Measurements from ENCODE around the gene CHPF2.

CHPF2 gene

GRCh38 chr7:151247611-151248345, 15.5 kb downstream of the CHPF2 start:
- DNase-seq = no peak

GRCh38 chr7:151248346-151249033, 16.2 kb downstream of the CHPF2 start, which contains the start of gene SMARCD3:
SMARCD3 (minus strand) TSS chr7:151248694; CDS start chr7:151248562, 132 bp downstream.
- DNase-seq = no peak

- no peak for DNase-seq
Measured at GRCh38 chr7:151249034-151249731, 16.9 kb downstream of the CHPF2 start.

- no peak for DNase-seq
Measured at GRCh38 chr7:151249732-151250072, 17.4 kb downstream of the CHPF2 start.

- DNase-seq = no peak
Measured at GRCh38 chr7:151250181-151251132, 18.2 kb downstream of the CHPF2 start.

GRCh38 chr7:151251328-151251688, 19.0 kb downstream of the CHPF2 start:
- no peak for DNase-seq

GRCh38 chr7:151251689-151252560, 19.6 kb downstream of the CHPF2 start:
- no peak for DNase-seq

- no peak for DNase-seq
Measured at GRCh38 chr7:151252561-151252835, 20.2 kb downstream of the CHPF2 start.

- DNase-seq = no peak
Measured at GRCh38 chr7:151252961-151253711, 20.9 kb downstream of the CHPF2 start.

- DNase-seq = no peak
Measured at GRCh38 chr7:151254316-151254715, 22.0 kb downstream of the CHPF2 start.

GRCh38 chr7:151254851-151255250, 22.6 kb downstream of the CHPF2 start:
- no peak for DNase-seq

GRCh38 chr7:151255390-151255789, 23.1 kb downstream of the CHPF2 start:
- DNase-seq = no peak

GRCh38 chr7:151256410-151257045, 24.2 kb downstream of the CHPF2 start:
- DNase-seq = no peak

- DNase-seq = no peak
Measured at GRCh38 chr7:151257990-151258389, 25.7 kb downstream of the CHPF2 start.

GRCh38 chr7:151260471-151260870, 28.2 kb downstream of the CHPF2 start:
- DNase-seq = no peak

GRCh38 chr7:151260883-151261282, 28.6 kb downstream of the CHPF2 start:
- no peak for DNase-seq

GRCh38 chr7:151261529-151261928, 29.2 kb downstream of the CHPF2 start:
- no peak for DNase-seq

GRCh38 chr7:151264615-151265014, 32.3 kb downstream of the CHPF2 start:
- DNase-seq = no peak

- DNase-seq = no peak
Measured at GRCh38 chr7:151265351-151265931, 33.2 kb downstream of the CHPF2 start.

- no peak for DNase-seq
Measured at GRCh38 chr7:151269511-151269910, 37.2 kb downstream of the CHPF2 start.
